ENCODE measurements around the gene PDE10A.

- TF ChIP-seq CTCF (IDR thresholded peaks at IDR 0.05) (no peak), EP300 (IDR thresholded peaks at IDR 0.05) (no peak)
Measured at GRCh38 chr6:165487347-165487746, 175.7 kb downstream of the PDE10A start.

Measured in sigmoid colon (tissue), 4 donors.